ENCODE measurements around the gene ZNF862. TPM values are rescaled to one million over a fixed set of nuclear protein-coding genes. Genes with fewer than 3 reads are reported as not detected.

ZNF862 gene
- polyA plus RNA-seq, 5 donors = 19.8 to 26.5 (median 25.3) TPM

GRCh38 chr7:149866139-149866778, 28.1 kb downstream of the ZNF862 start:
- DNase-seq = no peak

- peak; percentile 33 to 36 for DNase-seq
Observed at GRCh38 chr7:149866779-149867447, 28.7 kb downstream of the ZNF862 start.

DNA sequence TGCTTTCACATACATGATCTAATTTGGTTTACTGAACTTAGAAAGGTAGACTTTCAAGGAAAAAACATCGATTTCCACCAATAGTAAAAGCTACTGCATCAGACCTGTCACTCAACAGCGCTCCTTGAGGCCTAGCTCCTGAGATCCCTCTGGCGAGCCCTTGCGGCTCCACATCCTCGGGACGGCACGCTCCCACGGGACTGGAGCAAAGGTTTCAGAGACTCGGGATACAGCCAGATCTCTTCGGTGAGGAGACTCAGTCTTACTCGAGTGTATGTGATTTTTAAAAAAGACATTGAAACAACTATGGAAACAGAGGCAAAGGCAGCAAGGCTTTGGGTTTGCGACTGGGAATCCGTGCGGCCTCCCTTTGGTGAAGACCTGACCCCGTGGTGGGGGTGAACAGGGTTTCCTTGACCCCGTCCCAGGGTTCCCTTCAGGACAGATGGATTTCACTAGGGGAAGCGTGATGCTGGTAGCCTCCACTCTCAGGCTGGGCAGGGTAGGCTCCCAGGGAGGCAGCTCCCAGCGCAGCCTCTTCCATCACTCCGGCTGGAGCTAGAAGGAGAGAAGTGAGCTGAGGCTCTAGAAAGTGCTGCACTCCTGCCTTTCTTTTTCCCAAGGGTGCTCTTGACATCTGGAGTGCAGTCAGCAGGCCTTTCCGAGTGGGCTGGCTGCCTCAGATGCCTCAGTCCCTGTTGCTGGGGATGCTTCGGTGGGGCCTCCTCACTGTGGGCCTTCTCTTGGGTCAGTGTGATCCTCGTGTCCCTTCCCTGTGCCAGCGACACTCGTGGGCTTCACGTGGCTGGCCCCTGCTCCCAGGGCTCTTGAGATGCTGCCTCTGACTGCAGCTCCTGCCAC, 29.8 kb downstream of the ZNF862 start:
- no peak for DNase-seq

GRCh38 chr7:149868623-149869290, 30.6 kb downstream of the ZNF862 start:
- no peak for DNase-seq

DNA sequence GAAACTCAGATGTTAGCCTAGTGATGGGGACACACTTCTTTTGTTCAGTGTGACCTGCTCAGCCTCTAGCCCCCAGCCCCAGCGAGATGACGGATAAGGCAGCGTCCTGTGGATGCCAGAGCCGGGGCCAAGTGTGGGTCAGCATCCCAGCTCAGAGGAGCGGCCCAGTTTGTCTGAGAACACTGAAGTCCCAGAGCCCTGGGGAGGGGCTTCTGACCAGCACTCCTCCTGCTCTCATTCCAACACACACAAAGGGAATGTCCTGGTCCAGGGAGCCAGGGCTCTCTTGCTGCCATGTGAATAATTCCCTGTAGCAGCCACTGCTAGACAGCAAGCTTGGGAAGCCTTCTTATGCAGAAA, 31.1 kb downstream of the ZNF862 start:
- no peak for DNase-seq

DNA sequence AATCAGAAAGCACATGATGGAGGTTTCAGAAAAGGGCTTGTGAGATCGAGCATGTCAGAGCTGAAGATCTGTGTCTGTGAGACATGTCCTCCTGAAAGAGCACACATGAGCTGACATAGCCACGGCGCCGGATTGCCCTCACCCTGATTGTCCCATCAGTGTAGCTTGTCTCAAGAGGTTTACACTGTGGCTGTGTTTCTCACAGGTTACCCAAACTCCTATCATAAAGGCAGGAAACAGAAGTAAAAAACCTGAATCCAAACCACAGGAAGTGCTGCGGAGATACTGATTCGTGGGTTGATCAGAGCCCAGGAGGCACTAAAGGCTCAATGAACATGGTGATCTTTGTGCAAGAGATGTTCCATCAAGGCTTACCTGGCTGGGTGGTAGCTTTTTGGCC, 31.7 kb downstream of the ZNF862 start:
- no peak for DNase-seq

GRCh38 chr7:149870274-149870673, 32.1 kb downstream of the ZNF862 start:
- no peak for DNase-seq

DNA sequence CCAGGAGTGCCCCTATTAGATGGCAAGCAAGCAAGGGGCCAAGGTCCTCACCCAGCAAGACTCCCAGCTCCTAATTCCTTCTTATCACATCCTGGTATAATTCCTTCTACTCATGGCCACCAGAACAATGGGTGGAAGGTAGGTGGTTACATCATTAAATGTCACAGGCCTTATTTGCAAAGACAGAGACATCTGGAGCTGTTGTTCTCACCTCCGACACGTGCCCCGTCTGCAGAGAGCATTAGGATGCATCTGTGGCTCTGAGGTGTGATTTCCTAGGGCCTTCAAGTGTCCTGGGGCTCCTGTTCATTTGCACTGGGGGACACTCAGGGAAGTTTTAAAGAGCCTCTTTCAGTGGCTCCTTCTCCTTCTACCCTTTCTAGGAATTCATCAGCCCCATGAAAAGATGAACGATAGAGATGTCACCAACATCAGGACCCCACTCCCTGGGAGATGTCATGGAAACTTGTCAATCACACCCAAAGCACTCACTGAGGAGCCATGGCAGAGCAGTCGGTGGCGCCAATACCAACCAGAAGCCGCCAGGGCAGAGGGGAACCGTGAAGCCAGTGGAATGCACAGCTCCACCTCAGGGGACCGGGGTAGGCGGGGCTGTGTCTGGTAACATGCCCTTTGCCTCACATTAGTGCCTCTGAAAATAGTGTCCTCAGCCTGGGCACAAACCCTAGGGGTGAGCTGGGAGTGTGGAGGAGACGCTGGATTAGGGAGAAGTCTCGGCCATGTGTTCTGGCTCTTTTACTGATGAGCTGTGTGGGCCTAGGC, 32.7 kb downstream of the ZNF862 start:
- DNase-seq = no peak

- no peak for DNase-seq
Observed at GRCh38 chr7:149871576-149871975, 33.4 kb downstream of the ZNF862 start.

DNA sequence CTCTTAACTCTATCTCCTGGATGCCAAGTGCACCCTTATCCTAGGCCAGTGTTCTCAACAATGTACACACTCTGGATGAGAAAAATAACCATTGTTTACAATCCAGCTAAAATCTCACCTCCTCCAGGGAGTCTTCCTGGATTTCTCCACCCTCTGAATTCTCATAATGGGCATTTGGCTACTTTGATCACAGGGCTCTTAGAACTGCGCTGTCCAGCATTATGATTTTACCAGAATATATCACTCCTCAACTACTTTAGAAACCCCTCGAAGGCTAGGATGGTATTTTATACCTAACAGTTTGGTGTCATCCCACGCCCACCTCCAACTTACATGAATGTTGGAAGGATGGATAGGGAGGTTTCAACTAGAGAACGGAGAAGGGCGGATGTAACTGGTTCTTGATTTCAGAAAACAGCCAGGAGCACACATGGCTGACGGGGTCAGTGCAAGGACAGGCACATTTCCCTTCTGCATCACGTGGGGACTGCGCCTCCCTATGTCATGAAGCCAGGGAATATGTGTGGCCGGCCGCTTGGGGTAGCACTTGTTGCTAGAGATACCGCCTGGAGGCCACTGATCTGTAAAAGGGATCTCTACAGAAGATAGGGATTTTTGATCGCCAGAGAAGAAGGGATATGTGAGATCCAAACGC, 34.4 kb downstream of the ZNF862 start:
- peak; percentile 65 to 71 for DNase-seq

- peak; percentile 86 to 89 for DNase-seq
Observed at GRCh38 chr7:149873074-149873969, 35.1 kb downstream of the ZNF862 start, which contains the start of gene ATP6V0E2. Gene ATP6V0E2 (plus strand): TSS chr7:149873969. CDS start chr7:149874066, 97 bp downstream.

- no peak for DNase-seq
Observed at GRCh38 chr7:149873970-149874643, 35.9 kb downstream of the ZNF862 start.

GRCh38 chr7:149874644-149875028, 36.5 kb downstream of the ZNF862 start:
- no peak for DNase-seq

DNA sequence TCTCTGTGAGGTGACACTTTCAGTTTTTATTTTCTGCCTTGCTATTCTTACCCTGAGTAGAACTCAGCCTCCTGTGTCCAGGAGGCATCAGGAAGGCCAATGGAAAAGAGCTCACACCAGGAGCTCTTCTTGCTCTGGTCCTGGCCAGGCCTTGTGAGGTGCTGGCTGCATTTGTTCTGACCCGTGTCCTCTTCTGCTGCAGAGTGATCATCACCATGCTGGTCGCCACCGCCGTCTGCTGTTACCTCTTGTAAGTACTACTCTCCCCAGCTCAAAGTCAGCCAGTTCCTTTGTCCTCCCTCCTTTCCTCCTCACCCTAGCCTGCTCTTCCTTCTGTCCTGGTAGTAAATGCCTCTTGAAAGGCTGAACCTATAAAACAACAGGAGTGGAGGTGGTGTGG, 37.2 kb downstream of the ZNF862 start:
- DNase-seq = no peak

- no peak for DNase-seq
Observed at GRCh38 chr7:149877890-149878522, 39.8 kb downstream of the ZNF862 start.

DNA sequence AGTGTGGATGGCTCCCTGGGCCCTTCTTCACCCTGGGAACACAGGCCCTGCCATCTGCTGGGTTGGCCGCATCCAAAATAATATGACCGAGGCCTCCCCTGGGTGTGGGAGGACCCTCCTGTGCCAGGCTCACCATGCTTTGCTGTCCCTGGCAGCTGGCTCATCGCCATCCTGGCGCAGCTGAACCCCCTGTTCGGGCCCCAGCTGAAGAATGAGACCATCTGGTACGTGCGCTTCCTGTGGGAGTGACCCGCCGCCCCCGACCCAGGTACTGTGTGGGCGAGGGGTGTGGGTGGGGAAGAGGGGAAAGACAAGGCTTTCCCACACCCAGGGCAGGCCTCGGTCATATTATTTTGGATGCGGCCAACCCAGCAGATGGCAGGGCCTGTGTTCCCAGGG, 40.3 kb downstream of the ZNF862 start:
- no peak for DNase-seq

DNA sequence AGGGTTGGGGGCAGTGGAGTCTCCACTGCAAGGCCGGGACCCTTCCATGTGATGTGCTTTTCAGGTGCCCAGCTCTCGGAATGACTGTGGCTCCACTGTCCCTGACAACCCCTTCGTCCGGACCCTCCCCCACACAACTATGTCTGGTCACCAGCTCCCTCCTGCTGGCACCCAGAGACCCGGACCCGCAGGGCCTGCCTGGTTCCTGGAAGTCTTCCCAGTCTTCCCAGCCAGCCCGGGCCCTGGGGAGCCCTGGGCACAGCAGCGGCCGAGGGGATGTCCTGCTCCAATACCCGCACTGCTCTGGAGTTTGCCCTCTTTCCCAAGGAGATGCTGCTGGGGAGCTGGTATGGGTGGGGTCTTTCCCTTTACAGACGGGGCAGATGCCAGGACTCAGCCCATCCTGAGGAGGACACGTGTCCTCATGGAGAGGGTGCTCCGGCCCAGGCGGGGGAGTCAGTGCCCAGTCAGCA, 41.1 kb downstream of the ZNF862 start:
- DNase-seq = no peak
